ENCODE data around the gene SLC16A14. TPM values are rescaled to one million over a fixed set of nuclear protein-coding genes. Genes with fewer than 3 reads are reported as not detected.

SLC16A14 gene
- total and polyA plus RNA-seq, 2 donors (not counting 3 experiments of a cell fraction or from before 2014, with no cell fraction given), result 0.22 to 0.30 TPM

DNA sequence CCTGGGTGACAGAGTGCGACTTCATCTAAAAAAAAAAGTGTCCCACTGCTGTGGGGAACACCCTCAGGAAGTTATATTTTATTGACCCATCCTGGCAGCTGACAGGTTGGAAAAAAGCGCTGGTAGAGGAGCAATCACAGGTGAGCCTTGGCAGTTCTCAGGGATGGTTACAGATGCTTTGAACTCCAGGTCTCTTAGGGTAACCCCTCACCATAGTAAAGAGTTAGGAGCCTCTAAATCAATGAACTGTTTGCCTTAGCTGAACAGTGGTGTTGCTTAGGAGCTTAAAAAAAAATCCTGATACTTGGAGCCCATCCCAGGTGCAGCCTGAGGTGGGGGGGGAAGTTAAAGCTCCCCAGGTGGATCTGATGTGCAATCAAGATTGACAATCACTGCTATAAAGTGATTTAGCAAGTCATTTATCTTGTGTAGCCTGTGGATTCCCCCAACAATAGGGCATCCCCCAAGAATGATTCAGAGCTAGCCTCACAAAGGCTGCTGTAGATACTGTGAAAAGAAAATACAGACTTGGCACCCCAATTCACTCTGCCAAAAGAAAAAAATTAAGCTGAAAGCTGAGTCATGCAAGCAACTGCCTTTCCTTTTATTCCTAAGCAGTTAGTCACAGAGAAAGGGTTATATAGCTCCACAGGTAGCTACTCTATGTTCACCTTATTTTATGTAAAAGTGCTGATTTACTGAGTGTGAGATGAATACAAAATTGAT is 14.8 kb downstream of the SLC16A14 start:
- DNase-seq (ENCODE audit: low read depth, low spot score), result no peak

DNA sequence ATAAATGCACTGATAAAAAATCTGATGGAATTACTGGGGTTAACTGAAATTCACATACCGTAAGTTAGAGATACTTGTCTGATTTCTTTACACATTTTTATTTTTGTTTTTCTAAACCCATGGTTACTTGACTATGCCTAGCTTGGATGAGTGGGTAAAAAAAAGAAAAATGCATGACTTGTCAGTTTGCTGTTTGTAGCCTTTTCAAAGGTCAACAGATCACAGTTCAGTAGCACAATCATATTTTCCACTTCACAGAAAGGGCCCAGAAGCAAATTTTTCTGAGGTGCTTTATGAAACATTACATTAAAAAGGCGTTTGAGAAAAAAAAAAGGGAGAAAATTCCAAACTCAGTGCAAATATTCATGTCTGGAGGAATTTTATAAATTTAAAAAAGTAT is 16.4 kb downstream of the SLC16A14 start:
- no peak overlapping the region for H3K4me3 ChIP-seq (replicated peaks in 1 of 3; ENCODE audit: insufficient read depth in 1 of 3, low read depth in 1 of 3, low read length in 3 of 3)
- FAIRE-seq, result no peak
- ChIA-PET POLR2A (no interaction called here), CTCF (interaction anchor here (0.8 to 5.2 kb wide), 5 partner anchors 12 to 107 kb away, joined by 3 to 39 read pairs (median 11); no protein-coding TSS in a partner anchor)
- H3K4me2 ChIP-seq (ENCODE audit: insufficient read depth, low read length), result no peak overlapping the region
- dilution Hi-C loops (cut with MboI; ENCODE audit: extremely low pct_ligation_motif_present, low sequenced_read_pairs) (no loop called here), intact Hi-C loops (cut with micrococcal nuclease) (no loop called here)
- TF ChIP-seq POLR2A (IDR thresholded peaks at IDR 0.05; ENCODE audit: low read depth, low read length), result no peak
- TF ChIP-seq GATA2 (IDR thresholded peaks at IDR 0.05; ENCODE audit: insufficient read depth, insufficient read length, low read depth, low read length), result no peak
- TF ChIP-seq MYC (IDR thresholded peaks at IDR 0.05; ENCODE audit: low read depth, low read length), result no peak
- TF ChIP-seq FOS (IDR thresholded peaks at IDR 0.05; ENCODE audit: borderline replicate concordance, insufficient read depth, low read length), result no peak
- TF ChIP-seq POLR2AphosphoS5 (IDR thresholded peaks at IDR 0.05; ENCODE audit: insufficient read depth, low read depth, low read length), result no peak
- TF ChIP-seq MAX (IDR thresholded peaks at IDR 0.05; ENCODE audit: insufficient read depth, insufficient read length), result no peak
- TF ChIP-seq EZH2 (IDR thresholded peaks at IDR 0.05; ENCODE audit: borderline replicate concordance, low read depth, low read length, severe bottlenecking), result no peak
- TF ChIP-seq, protein P1, sequence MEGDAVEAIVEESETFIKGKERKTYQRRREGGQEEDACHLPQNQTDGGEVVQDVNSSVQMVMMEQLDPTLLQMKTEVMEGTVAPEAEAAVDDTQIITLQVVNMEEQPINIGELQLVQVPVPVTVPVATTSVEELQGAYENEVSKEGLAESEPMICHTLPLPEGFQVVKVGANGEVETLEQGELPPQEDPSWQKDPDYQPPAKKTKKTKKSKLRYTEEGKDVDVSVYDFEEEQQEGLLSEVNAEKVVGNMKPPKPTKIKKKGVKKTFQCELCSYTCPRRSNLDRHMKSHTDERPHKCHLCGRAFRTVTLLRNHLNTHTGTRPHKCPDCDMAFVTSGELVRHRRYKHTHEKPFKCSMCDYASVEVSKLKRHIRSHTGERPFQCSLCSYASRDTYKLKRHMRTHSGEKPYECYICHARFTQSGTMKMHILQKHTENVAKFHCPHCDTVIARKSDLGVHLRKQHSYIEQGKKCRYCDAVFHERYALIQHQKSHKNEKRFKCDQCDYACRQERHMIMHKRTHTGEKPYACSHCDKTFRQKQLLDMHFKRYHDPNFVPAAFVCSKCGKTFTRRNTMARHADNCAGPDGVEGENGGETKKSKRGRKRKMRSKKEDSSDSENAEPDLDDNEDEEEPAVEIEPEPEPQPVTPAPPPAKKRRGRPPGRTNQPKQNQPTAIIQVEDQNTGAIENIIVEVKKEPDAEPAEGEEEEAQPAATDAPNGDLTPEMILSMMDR (IDR thresholded peaks at IDR 0.05; ENCODE audit: extremely low read depth in 1 of 2, insufficient read depth in 1 of 2, low read depth in 1 of 2, low read length in 2 of 2), result no peak
- no peak for TF ChIP-seq JUN (IDR thresholded peaks at IDR 0.05; ENCODE audit: borderline replicate concordance, insufficient read depth, insufficient read length, low read depth)
- H3K4me1 ChIP-seq (ENCODE audit: control insufficient read depth, extremely low read depth, insufficient read depth, low read length), result no peaks in the 10 kb centered on the region
- H3K9ac ChIP-seq (replicated peaks; ENCODE audit: extremely low read depth, insufficient read depth, low read length), result no peak overlapping the region
- no peaks in the 10 kb centered on the region for H3K27me3 ChIP-seq (ENCODE audit: control insufficient read depth in 2 of 2, insufficient read depth in 2 of 2, low read length in 2 of 2)
- H3K36me3 ChIP-seq (ENCODE audit: control insufficient read depth in 2 of 2, extremely low read depth in 1 of 2, insufficient read depth in 2 of 2, low read length in 2 of 2), result no peaks in the 10 kb centered on the region
- no peak overlapping the region for H2AFZ ChIP-seq (ENCODE audit: low read depth, low read length)
- no peak for DNase-seq (ENCODE audit: low read depth, low spot score)
- no peaks in the 10 kb centered on the region for H3K9me3 ChIP-seq (replicated peaks; ENCODE audit: control insufficient read depth, insufficient read depth, low read length)
- H3K27ac ChIP-seq (ENCODE audit: insufficient read depth, low read depth, low read length), result no peak overlapping the region
- no TSS peak for BruUV-seq (replicated peaks)
- H3K79me2 ChIP-seq (ENCODE audit: control insufficient read depth, insufficient read depth, low read length), result no peaks in the 10 kb centered on the region
- no peaks in the 10 kb centered on the region for H3K9me1 ChIP-seq (replicated peaks; ENCODE audit: control insufficient read depth, extremely low read depth, insufficient read depth, low read length)
- no peaks in the 10 kb centered on the region for H4K20me1 ChIP-seq (replicated peaks; ENCODE audit: control insufficient read depth, extremely low read depth, insufficient read depth, low read length)

More for the DNA sequence above, 14.8 kb downstream of the SLC16A14 start:
- Histone ChIP-seq H4K20me1 (replicated peaks; ENCODE audit: control insufficient read depth, extremely low read depth, insufficient read depth, low read length) (no peaks in the 10 kb centered on the region), H3K36me3 (ENCODE audit: control insufficient read depth in 2 of 2, extremely low read depth in 1 of 2, insufficient read depth in 2 of 2, low read length in 2 of 2) (no peaks in the 10 kb centered on the region), H3K4me1 (ENCODE audit: control insufficient read depth, extremely low read depth, insufficient read depth, low read length) (no peaks in the 10 kb centered on the region), H3K27ac (ENCODE audit: insufficient read depth, low read depth, low read length) (no peak overlapping the region), H3K9ac (replicated peaks; ENCODE audit: extremely low read depth, insufficient read depth, low read length) (no peak overlapping the region), H3K27me3 (ENCODE audit: control insufficient read depth in 2 of 2, insufficient read depth in 2 of 2, low read length in 2 of 2) (no peaks in the 10 kb centered on the region), H3K9me1 (replicated peaks; ENCODE audit: control insufficient read depth, extremely low read depth, insufficient read depth, low read length) (no peaks in the 10 kb centered on the region), H2AFZ (ENCODE audit: low read depth, low read length) (no peak overlapping the region), H3K4me2 (ENCODE audit: insufficient read depth, low read length) (no peak overlapping the region), H3K4me3 (replicated peaks in 1 of 3; ENCODE audit: insufficient read depth in 1 of 3, low read depth in 1 of 3, low read length in 3 of 3) (no peak overlapping the region), H3K79me2 (ENCODE audit: control insufficient read depth, insufficient read depth, low read length) (no peaks in the 10 kb centered on the region), H3K9me3 (replicated peaks; ENCODE audit: control insufficient read depth, insufficient read depth, low read length) (no peaks in the 10 kb centered on the region)
- FAIRE-seq, result no peak
- CTCF ChIA-PET, result interaction anchor here (5.2 kb wide), 1 partner anchor 14 kb away, joined by 39 read pairs; no protein-coding TSS in a partner anchor
- POLR2A ChIA-PET, result no interaction called here
- dilution Hi-C loops (cut with MboI; ENCODE audit: extremely low pct_ligation_motif_present, low sequenced_read_pairs), result no loop called here
- no peak for TF ChIP-seq FOS (IDR thresholded peaks at IDR 0.05; ENCODE audit: borderline replicate concordance, insufficient read depth, low read length)
- no peak for TF ChIP-seq JUN (IDR thresholded peaks at IDR 0.05; ENCODE audit: borderline replicate concordance, insufficient read depth, insufficient read length, low read depth)
- no peak for TF ChIP-seq POLR2A (IDR thresholded peaks at IDR 0.05; ENCODE audit: low read depth, low read length)
- TF ChIP-seq MYC (IDR thresholded peaks at IDR 0.05; ENCODE audit: low read depth, low read length), result no peak
- no peak for TF ChIP-seq EZH2 (IDR thresholded peaks at IDR 0.05; ENCODE audit: borderline replicate concordance, low read depth, low read length, severe bottlenecking)
- intact Hi-C loops (cut with micrococcal nuclease), result no loop called here
- no TSS peak for BruUV-seq (replicated peaks)
